HUES64 (cell line): Measurements from ENCODE around the gene FRMD8.

Experiments used
- H3K27ac ChIP-seq: 2 replicates; pipeline ENCODE4 v1.7.0; 2013; ENCODE audit warnings: low read depth, low read length, inconsistent platforms
- H3K27me3 ChIP-seq: 2 replicates; pipeline ENCODE4 v1.6.1; 2013; ENCODE audit warnings: mild to moderate bottlenecking, low read length; ENCODE audit not compliant: insufficient read depth
- H3K36me3 ChIP-seq: 2 replicates; pipeline ENCODE4 v1.6.1; 2013; ENCODE audit warnings: mild to moderate bottlenecking, low read length; ENCODE audit not compliant: insufficient read depth
- H3K4me1 ChIP-seq: 2 replicates; pipeline ENCODE4 v1.6.1; 2013; ENCODE audit warnings: mild to moderate bottlenecking, low read length, moderate library complexity; ENCODE audit not compliant: insufficient read depth
- H3K4me3 ChIP-seq: 2 replicates; pipeline ENCODE4 v1.5.1; 2013; ENCODE audit warnings: mild to moderate bottlenecking, low read length, moderate library complexity
- H3K9ac ChIP-seq: 2 replicates; pipeline ENCODE4 v1.6.1; 2013; ENCODE audit warnings: mild to moderate bottlenecking, low read depth, low read length
- H3K9me3 ChIP-seq: 2 replicates; pipeline ENCODE4 v1.6.1; 2013; ENCODE audit warnings: low read depth, low read length; ENCODE audit not compliant: insufficient read depth
- WGBS: fragments of 150-250, 120-280 bp; methylation state at CpG from one replicate; pipeline ENCODE4 v1.1.7; 2013; ENCODE audit warnings: missing lambda C conversion rate; 5-methylcytosine and 5-hydroxymethylcytosine counted together

Gene FRMD8

GRCh38 chr11:65355776-65356393 lies 30.6 kb upstream of the FRMD8 start:
- peak overlapping the region; percentile 65 for H3K4me3 ChIP-seq
- H3K27me3 ChIP-seq, result peaks cover 34% of the 10 kb centered on the region
- 0 out of 2 replicates have a peak overlapping the region, but pooled peaks have one; percentile 3 for H3K9ac ChIP-seq
- peaks cover 6% of the 10 kb centered on the region; the same call in 1 of the 2 replicates for H3K4me1 ChIP-seq
- H3K36me3 ChIP-seq, result peaks cover 25% of the 10 kb centered on the region
- no peak overlapping the region for H3K27ac ChIP-seq
- H3K9me3 ChIP-seq, result no peaks in the 10 kb centered on the region
- 74% methylated on average over 35 of the region's 35 CpGs for WGBS

GRCh38 chr11:65356394-65356972 lies 30.0 kb upstream of the FRMD8 start:
- 93% methylated on average over 30 of the region's 30 CpGs for WGBS
- Histone ChIP-seq H3K27ac (no peak overlapping the region), H3K36me3 (peaks cover 19% of the 10 kb centered on the region), H3K4me3 (no peak overlapping the region; the same call in 1 of the 2 replicates), H3K4me1 (peaks cover 6% of the 10 kb centered on the region; the same call in 1 of the 2 replicates), H3K9ac (no peak overlapping the region), H3K9me3 (no peaks in the 10 kb centered on the region), H3K27me3 (peaks cover 34% of the 10 kb centered on the region)

- H3K9ac ChIP-seq, result no peak overlapping the region
Measured at GRCh38 chr11:65357856-65358356, 28.5 kb upstream of the FRMD8 start.

GRCh38 chr11:65362320-65362931 lies 24.0 kb upstream of the FRMD8 start:
- WGBS, result 93% methylated on average over 10 of the region's 10 CpGs
- Histone ChIP-seq H3K27me3 (peaks cover 9% of the 10 kb centered on the region), H3K4me3 (no peak overlapping the region), H3K36me3 (no peaks in the 10 kb centered on the region), H3K9ac (no peak overlapping the region), H3K27ac (no peak overlapping the region), H3K4me1 (peaks cover 6% of the 10 kb centered on the region; the same call in 1 of the 2 replicates), H3K9me3 (no peaks in the 10 kb centered on the region)

More at GRCh38 chr11:65357856-65358356, 28.5 kb upstream of the FRMD8 start:
- Histone ChIP-seq H3K4me1 (peaks cover 6% of the 10 kb centered on the region; the same call in 1 of the 2 replicates), H3K27ac (no peak overlapping the region), H3K27me3 (peaks cover 34% of the 10 kb centered on the region), H3K9me3 (no peaks in the 10 kb centered on the region), H3K36me3 (peaks cover 6% of the 10 kb centered on the region; the same call in 1 of the 2 replicates), H3K4me3 (no peak overlapping the region)
- WGBS, result 89% methylated on average over 7 of the region's 8 CpGs

- Histone ChIP-seq H3K9ac (no peak overlapping the region), H3K9me3 (no peaks in the 10 kb centered on the region), H3K27ac (no peak overlapping the region), H3K27me3 (peaks cover 3% of the 10 kb centered on the region), H3K36me3 (no peaks in the 10 kb centered on the region), H3K4me1 (peaks cover 6% of the 10 kb centered on the region; the same call in 1 of the 2 replicates), H3K4me3 (no peak overlapping the region)
- WGBS, result 94% methylated on average over 6 of the region's 6 CpGs
Measured at GRCh38 chr11:65362966-65363365, 23.5 kb upstream of the FRMD8 start.

- Histone ChIP-seq H3K27ac (no peak overlapping the region), H3K9ac (no peak overlapping the region), H3K4me3 (no peak overlapping the region), H3K36me3 (no peaks in the 10 kb centered on the region), H3K4me1 (peaks cover 6% of the 10 kb centered on the region; the same call in 1 of the 2 replicates), H3K27me3 (no peaks in the 10 kb centered on the region), H3K9me3 (no peaks in the 10 kb centered on the region)
- 94% methylated on average over 1 of the region's 3 CpGs for WGBS
Measured at GRCh38 chr11:65363770-65364169, 22.7 kb upstream of the FRMD8 start.

- no peaks in the 10 kb centered on the region for H3K36me3 ChIP-seq
- no peaks in the 10 kb centered on the region for H3K9me3 ChIP-seq
- no peaks in the 10 kb centered on the region; the same call in 1 of the 2 replicates for H3K4me1 ChIP-seq
- no peak overlapping the region for H3K9ac ChIP-seq
- no peak overlapping the region for H3K27ac ChIP-seq
- no peaks in the 10 kb centered on the region for H3K27me3 ChIP-seq
- WGBS, result 19% methylated on average over 4 of the region's 4 CpGs
- no peak overlapping the region for H3K4me3 ChIP-seq
Measured at GRCh38 chr11:65366340-65366773, 20.1 kb upstream of the FRMD8 start.

GRCh38 chr11:65370659-65371049 lies 15.8 kb upstream of the FRMD8 start:
- Histone ChIP-seq H3K36me3 (no peaks in the 10 kb centered on the region), H3K4me3 (no peak overlapping the region), H3K27me3 (no peaks in the 10 kb centered on the region; the same call in 1 of the 2 replicates), H3K4me1 (no peaks in the 10 kb centered on the region; the same call in 1 of the 2 replicates), H3K9ac (no peak overlapping the region), H3K27ac (no peak overlapping the region), H3K9me3 (no peaks in the 10 kb centered on the region)
- 91% methylated on average over 6 of the region's 6 CpGs for WGBS

- Histone ChIP-seq H3K4me1 (no peaks in the 10 kb centered on the region), H3K4me3 (no peak overlapping the region), H3K27ac (no peak overlapping the region), H3K36me3 (no peaks in the 10 kb centered on the region), H3K9ac (no peak overlapping the region), H3K9me3 (no peaks in the 10 kb centered on the region), H3K27me3 (no peaks in the 10 kb centered on the region; the same call in 1 of the 2 replicates)
- 92% methylated on average over 14 of the region's 14 CpGs for WGBS
Measured at GRCh38 chr11:65373839-65374580, 12.4 kb upstream of the FRMD8 start.

GRCh38 chr11:65375012-65375411 lies 11.4 kb upstream of the FRMD8 start:
- H3K27me3 ChIP-seq, result no peaks in the 10 kb centered on the region; the same call in 1 of the 2 replicates
- H3K9me3 ChIP-seq, result no peaks in the 10 kb centered on the region
- no peak overlapping the region for H3K27ac ChIP-seq
- no peak overlapping the region for H3K9ac ChIP-seq
- H3K4me3 ChIP-seq, result no peak overlapping the region
- no peaks in the 10 kb centered on the region for H3K4me1 ChIP-seq
- no peaks in the 10 kb centered on the region for H3K36me3 ChIP-seq
- WGBS, result 93% methylated on average over 8 of the region's 8 CpGs
